K562 (cell line): ENCODE measurements around the gene GABRB3. TPM values are rescaled to one million over a fixed set of nuclear protein-coding genes. Genes with fewer than 3 reads are reported as not detected.

Source experiments
- ATAC-seq: fragments of 200-7000 bp; cut with Tn5 transposase; 3 replicates; pipeline ENCODE4 v1.9.1; 2020; ENCODE audit warnings: moderate library complexity
- BruUV-seq: library from RNA; stranded (reverse); fragments of 400-500 nt; replicated peaks from 2 replicates; lab custom pipeline; 2021; lab: Mats Ljungman, UMichigan
- CTCF ChIA-PET: fragments of 300-600 bp; formaldehyde crosslinking; extraction: SDS; loops from one replicate; lab custom pipeline; 2021; ENCODE audit warnings: low intra/inter-chr PET ratio; lab: Yijun Ruan, JAX
- POLR2A ChIA-PET: fragments of 300-600, 350-650 bp; sonication (Branson Sonifier 250); formaldehyde crosslinking; extraction: SDS; loops from one replicate; lab custom pipeline; 2021; ENCODE audit warnings: antibody characterized with exemption, inconsistent platforms; lab: Yijun Ruan, JAX
- DNase-seq, 4 experiments: peaks; one replicate each; pipeline versions ENCODE4 v3.0.0 to v3.0.0-alpha.2; 2011 to 2018; ENCODE audit warnings: low spot score in 3 of 4, mixed read lengths in 3 of 4; ENCODE audit errors: extremely low read depth in 1 of 4
- FAIRE-seq: peaks from 2 replicates; lab custom pipeline; 2011; peaks lifted over from hg19 to GRCh38; lab: Jason Lieb, UNC
- H2AFZ ChIP-seq: 2 replicates; pipeline ENCODE4 v1.6.0; 2011; ENCODE audit warnings: low read depth, low read length, control low read depth, inconsistent platforms
- H3K27ac ChIP-seq: fragments of 200-600 bp; 3 replicates; pipeline ENCODE4 v1.8.0; 2011; ENCODE audit warnings: low read depth, mild to moderate bottlenecking, control low read depth, inconsistent platforms, low read length, moderate library complexity, mixed read lengths; ENCODE audit errors: extremely low read depth
- H3K27me3 ChIP-seq, 2 experiments: fragments of 300-600 bp in 1 of 2; 2 replicates in 1 of 2; 3 replicates in 1 of 2; pipeline versions ENCODE4 v1.6.0 to v1.8.0; 2011; ENCODE audit warnings: inconsistent platforms in 2 of 2, low read length in 2 of 2, mild to moderate bottlenecking in 1 of 2, mixed read lengths in 1 of 2, moderate library complexity in 1 of 2; ENCODE audit not compliant: control insufficient read depth in 2 of 2, insufficient read depth in 2 of 2
- H3K36me3 ChIP-seq: fragments of 300-600 bp; 3 replicates; pipeline ENCODE4 v1.8.0; 2011; ENCODE audit warnings: mild to moderate bottlenecking, low read length, inconsistent platforms; ENCODE audit not compliant: control insufficient read depth, insufficient read depth
- H3K4me1 ChIP-seq, 2 experiments: fragments of 200-600 bp in 1 of 2; replicated peaks in 1 of 2; 2 replicates in 1 of 2; 3 replicates in 1 of 2; pipeline versions ENCODE4 v1.5.1 to v1.8.0; 2011; ENCODE audit warnings: inconsistent platforms in 2 of 2, low read length in 2 of 2, mild to moderate bottlenecking in 1 of 2, mixed read lengths in 1 of 2, moderate library complexity in 1 of 2; ENCODE audit not compliant: control insufficient read depth in 2 of 2, insufficient read depth in 2 of 2
- H3K4me2 ChIP-seq: 2 replicates; pipeline ENCODE4 v1.6.1; 2011; ENCODE audit warnings: low read length, control low read depth, inconsistent platforms, mixed read lengths; ENCODE audit not compliant: insufficient read depth
- H3K4me3 ChIP-seq: fragments of 200-600 bp; sonication (generic), shearing (Covaris generic); 2 replicates; pipeline ENCODE4 v1.5.1; 2016; ENCODE audit warnings: control low read depth, inconsistent platforms
- H3K79me2 ChIP-seq: fragments of 200-600 bp; 3 replicates; pipeline ENCODE4 v1.8.0; 2011; ENCODE audit warnings: low read length, inconsistent platforms; ENCODE audit not compliant: control insufficient read depth, insufficient read depth
- H3K9ac ChIP-seq, 2 experiments: 2 replicates each; pipeline versions ENCODE4 v1.6.0 to v1.6.1; 2011; ENCODE audit warnings: low read depth in 2 of 2, low read length in 2 of 2, control low read depth in 1 of 2, inconsistent platforms in 1 of 2, mild to moderate bottlenecking in 1 of 2, mixed read lengths in 1 of 2; ENCODE audit not compliant: insufficient read depth in 1 of 2
- H3K9me1 ChIP-seq: one replicate; pipeline ENCODE4 v1.6.0; 2011; ENCODE audit warnings: inconsistent platforms, mild to moderate bottlenecking, low read length, moderate library complexity; ENCODE audit not compliant: control insufficient read depth, insufficient read depth
- H3K9me3 ChIP-seq: replicated peaks from 2 replicates; pipeline ENCODE4 v1.5.1; 2011; ENCODE audit warnings: low read depth, low read length, inconsistent platforms; ENCODE audit not compliant: control insufficient read depth, insufficient read depth
- H4K20me1 ChIP-seq: replicated peaks from 2 replicates; pipeline ENCODE4 v1.6.1; 2011; ENCODE audit warnings: low read length, inconsistent platforms, mixed read lengths; ENCODE audit not compliant: control insufficient read depth, insufficient read depth
- CBX1 ChIP-seq: sonication (generic); IDR thresholded peaks from 2 replicates; pipeline ENCODE4 v1.6.1; 2016; ENCODE audit warnings: antibody characterized with exemption, low read depth, mild to moderate bottlenecking
- CEBPB ChIP-seq: fragments of 450-650 bp; IDR thresholded peaks from 2 replicates; pipeline ENCODE4 v1.6.1; 2016; ENCODE audit warnings: missing genetic modification characterization, missing compliant biosample characterization
- CTCF ChIP-seq, 3 experiments: IDR thresholded peaks in 2 of 3; conservative IDR thresholded peaks in 1 of 3; 2 replicates each; pipeline ENCODE4 v1.5.1; 2011 to 2012; ENCODE audit warnings: low read length in 3 of 3, mild to moderate bottlenecking in 3 of 3, control low read depth in 2 of 3, improper control_type of control experiment in 1 of 3, inconsistent platforms in 1 of 3, low read depth in 1 of 3, mixed read lengths in 1 of 3, moderate library complexity in 1 of 3; ENCODE audit not compliant: insufficient read depth in 2 of 3
- DLX4 ChIP-seq: fragments of 250-450 bp; sonication (Bioruptor Pico); IDR thresholded peaks from 2 replicates; pipeline ENCODE4 v1.6.1; 2021; ENCODE audit warnings: mild to moderate bottlenecking
- HMBOX1 ChIP-seq: sonication (generic); IDR thresholded peaks from 2 replicates; pipeline ENCODE4 v1.6.1; 2016
- NFE2 ChIP-seq: IDR thresholded peaks from 2 replicates; pipeline ENCODE4 v1.6.1; 2014; ENCODE audit warnings: antibody characterized with exemption, low read depth
- NUFIP1 ChIP-seq: fragments of 450-650 bp; IDR thresholded peaks from 2 replicates; pipeline ENCODE4 v1.6.1; 2018; ENCODE audit not compliant: partially characterized antibody
- POLR2H ChIP-seq: IDR thresholded peaks from 2 replicates; pipeline ENCODE4 v1.6.1; 2016; ENCODE audit warnings: missing genetic modification characterization, low read depth, mild to moderate bottlenecking, control low read depth, missing compliant biosample characterization, moderate library complexity
- RBM25 ChIP-seq: fragments of 200-400 bp; formaldehyde crosslinking; IDR thresholded peaks from 2 replicates; pipeline ENCODE4 v1.6.1; 2018; ENCODE audit warnings: low read length, low read depth, moderate library complexity; ENCODE audit not compliant: severe bottlenecking
- THAP12 ChIP-seq: fragments of 250-450 bp; sonication (Bioruptor Pico); IDR thresholded peaks from 2 replicates; pipeline ENCODE4 v1.9.0; 2021; ENCODE audit warnings: mild to moderate bottlenecking, inconsistent platforms
- XRCC3 ChIP-seq: fragments of 450-650 bp; IDR thresholded peaks from 2 replicates; pipeline ENCODE4 v1.6.1; 2017; ENCODE audit warnings: mild to moderate bottlenecking, moderate library complexity
- ZBTB7A ChIP-seq: IDR thresholded peaks from 2 replicates; pipeline ENCODE4 v1.6.1; 2011; ENCODE audit warnings: low read depth, mild to moderate bottlenecking, low read length, moderate library complexity, borderline replicate concordance; ENCODE audit not compliant: control insufficient read depth
- ZC3H8 ChIP-seq: fragments of 450-650 bp; IDR thresholded peaks from 2 replicates; pipeline ENCODE4 v1.6.1; 2017
- ZNF431 ChIP-seq: sonication (generic); formaldehyde crosslinking; IDR thresholded peaks from 2 replicates; pipeline ENCODE4 v1.8.0; 2022; ENCODE audit warnings: mild to moderate bottlenecking, missing genetic modification reagents
- ZNF695 ChIP-seq: fragments of 450-650 bp; formaldehyde crosslinking; IDR thresholded peaks from 2 replicates; pipeline ENCODE4 v1.4.0; 2020; ENCODE audit warnings: mild to moderate bottlenecking, moderate library complexity
- ZNF707 ChIP-seq: fragments of 250-450 bp; sonication (Bioruptor Pico); conservative IDR thresholded peaks from 2 replicates; pipeline ENCODE4 v1.8.0; 2022; ENCODE audit warnings: inconsistent platforms, mild to moderate bottlenecking, moderate library complexity
- WGBS: fragments of 100-300 bp; shearing (Covaris generic); methylation state at CpG from one replicate; pipeline ENCODE4 v1.1.6; 2016; ENCODE audit warnings: low coverage, mixed read lengths; ENCODE audit not compliant: insufficient coverage; ENCODE audit errors: missing lambda C conversion rate; 5-methylcytosine and 5-hydroxymethylcytosine counted together
- in situ Hi-C: fragments of 300-500 bp; cut with MboI; formaldehyde crosslinking; loops from 4 replicates; pipeline ENCODE4 v1.15.0; 2018; ENCODE audit warnings: inconsistent platforms, mixed read lengths
- intact Hi-C: fragments of 100-400 bp; cut with micrococcal nuclease; formaldehyde crosslinking; loops from 2 replicates; pipeline ENCODE4 v1.14.2; 2022
- polyA plus RNA-seq, 8 experiments: library from polyadenylated mRNA; depleted of rRNA in 4 of 8; stranded (reverse) in 5 of 8; unstranded in 3 of 8; fragments of >200 nt; fragmentation: Nextera tagmentation in 2 of 8; fragmentation: Illumina TruSeq in 1 of 8; extraction: Ambion mirVana in 2 of 8; extraction: Trizol in 1 of 8; gene quantifications; 2 replicates each; pipeline versions ENCODE4 v1.2.1 to v1.2.3, GENCODE V29; 2011 to 2014; ENCODE audit warnings: inconsistent platforms in 1 of 8, missing spikeins in 1 of 8
- total RNA-seq, 7 experiments: library from RNA; depleted of rRNA in 6 of 7; stranded (reverse); fragments of >200 nt in 6 of 7; fragmentation: Illumina TruSeq in 2 of 7; extraction: Trizol in 2 of 7; gene quantifications; 2 replicates each; pipeline versions ENCODE4 v1.2.1 to v1.2.3, GENCODE V29; 2011 to 2021; ENCODE audit warnings: low replicate concordance in 1 of 7

Gene GABRB3
- total and polyA plus RNA-seq, 9 of the 15 experiments (the other 6 are each of a cell fraction or from before 2014, with no cell fraction given) = 0.09 to 1.4 (median 0.49) TPM

- intact Hi-C loops = no loop called here
- Histone ChIP-seq H3K4me1 (no peaks in the 10 kb centered on the region), H3K27ac (no peak overlapping the region), H3K9me3 (no peaks in the 10 kb centered on the region), H3K4me3 (no peak overlapping the region), H3K9ac (no peak overlapping the region), H3K36me3 (no peaks in the 10 kb centered on the region), H3K4me2 (no peak overlapping the region), H3K27me3 (no peaks in the 10 kb centered on the region; a peak in 1 of 5 replicates), H3K9me1 (no peaks in the 10 kb centered on the region), H4K20me1 (no peaks in the 10 kb centered on the region), H3K79me2 (no peaks in the 10 kb centered on the region), H2AFZ (no peak overlapping the region)
- DNase-seq (no peak), ATAC-seq (no peak), FAIRE-seq (no peak)
- ChIA-PET CTCF (no interaction called here), POLR2A (no interaction called here)
- WGBS = 0% methylated on average over 4 of the region's 5 CpGs
- in situ Hi-C loops = no loop called here
- no TSS peak for BruUV-seq
- TF ChIP-seq ZC3H8 (no peak), POLR2H (tag) (no peak), XRCC3 (no peak), ZNF707 (CRISPR knock-in tag) (no peak), HMBOX1 (no peak), DLX4 (CRISPR knock-in tag) (no peak), ZNF695 (CRISPR knock-in tag) (no peak), RBM25 (no peak), THAP12 (CRISPR knock-in tag) (no peak), CTCF (IDR thresholded peaks at IDR 0.05 in 2 of 3, conservative IDR thresholded peaks at IDR 0.05 in 1 of 3; ENCODE audit: insufficient read depth in 2 of 3, low read depth in 1 of 3, low read length in 3 of 3) (no peak), NUFIP1 (no peak), ZBTB7A (no peak), ZNF431 (CRISPR knock-in tag) (no peak), CEBPB (tag) (no peak), CBX1 (no peak), NFE2 (no peak)
These were observed 74.3 kb downstream of the GABRB3 start for GRCh38 chr15:26698555-26698954.
